ENCODE data around the gene UCK1.
A peak's percentile ranks its signal among the peaks of the same experiment; 100 is the strongest.

Gene UCK1

GRCh38 chr9:131534721-131535237 is 3.7 kb upstream of the UCK1 start:
- H3K9me3 ChIP-seq (ENCODE audit: insufficient read depth, low read length), result peaks cover 7% of the 10 kb centered on the region; the same call in 1 of the 2 replicates
- TF ChIP-seq ZNF274 (IDR thresholded peaks at IDR 0.05; ENCODE audit: low read depth, low read length) (no peak), YY1 (IDR thresholded peaks at IDR 0.05; ENCODE audit: insufficient read depth, insufficient read length) (no peak), SUZ12 (IDR thresholded peaks at IDR 0.05; ENCODE audit: extremely low read depth, insufficient read depth, insufficient read length) (no peak)
- DNase-seq (ENCODE audit: low read depth, low spot score), result no peak
- H3K27me3 ChIP-seq (ENCODE audit: insufficient read depth, insufficient read length), result no peaks in the 10 kb centered on the region
- H3K9ac ChIP-seq (ENCODE audit: insufficient read length, low read depth), result no peak overlapping the region
- H3K36me3 ChIP-seq (ENCODE audit: insufficient read depth, insufficient read length, low read length), result peaks cover 7% of the 10 kb centered on the region
- no peak overlapping the region for H3K4me3 ChIP-seq (ENCODE audit: insufficient read length, low read depth)
- H3K4me1 ChIP-seq (ENCODE audit: insufficient read depth, insufficient read length), result peaks cover 8% of the 10 kb centered on the region

- peak overlapping the region; percentile 78 for H3K4me3 ChIP-seq (ENCODE audit: insufficient read length, low read depth)
- H3K36me3 ChIP-seq (ENCODE audit: insufficient read depth, insufficient read length, low read length), result peaks cover 49% of the 10 kb centered on the region
- H3K9ac ChIP-seq (ENCODE audit: insufficient read length, low read depth), result peak overlapping the region; percentile 94
- no peak for TF ChIP-seq ZNF274 (IDR thresholded peaks at IDR 0.05; ENCODE audit: low read depth, low read length)
- TF ChIP-seq YY1 (IDR thresholded peaks at IDR 0.05; ENCODE audit: insufficient read depth, insufficient read length), result no peak
- TF ChIP-seq SUZ12 (IDR thresholded peaks at IDR 0.05; ENCODE audit: extremely low read depth, insufficient read depth, insufficient read length), result no peak
- H3K9me3 ChIP-seq (ENCODE audit: insufficient read depth, low read length), result no peaks in the 10 kb centered on the region
- H3K27me3 ChIP-seq (ENCODE audit: insufficient read depth, insufficient read length), result no peaks in the 10 kb centered on the region
- peaks cover 15% of the 10 kb centered on the region for H3K4me1 ChIP-seq (ENCODE audit: insufficient read depth, insufficient read length)
- DNase-seq (ENCODE audit: low read depth, low spot score), result no peak
Observed at GRCh38 chr9:131530546-131530919, 530 bp downstream of the UCK1 start.

- TF ChIP-seq SUZ12 (IDR thresholded peaks at IDR 0.05; ENCODE audit: extremely low read depth, insufficient read depth, insufficient read length) (no peak), ZNF274 (IDR thresholded peaks at IDR 0.05; ENCODE audit: low read depth, low read length) (no peak), YY1 (IDR thresholded peaks at IDR 0.05; ENCODE audit: insufficient read depth, insufficient read length) (no peak)
- Histone ChIP-seq H3K4me3 (ENCODE audit: insufficient read length, low read depth) (peak overlapping the region; percentile 78), H3K4me1 (ENCODE audit: insufficient read depth, insufficient read length) (peaks cover 18% of the 10 kb centered on the region), H3K9me3 (ENCODE audit: insufficient read depth, low read length) (no peaks in the 10 kb centered on the region), H3K9ac (ENCODE audit: insufficient read length, low read depth) (peak overlapping the region; percentile 94), H3K27me3 (ENCODE audit: insufficient read depth, insufficient read length) (no peaks in the 10 kb centered on the region), H3K36me3 (ENCODE audit: insufficient read depth, insufficient read length, low read length) (peaks cover 56% of the 10 kb centered on the region)
- no peak for DNase-seq (ENCODE audit: low read depth, low spot score)
Observed at GRCh38 chr9:131529597-131530545, 1.2 kb downstream of the UCK1 start.

GRCh38 chr9:131528886-131529505 is 2.1 kb downstream of the UCK1 start:
- H3K27me3 ChIP-seq (ENCODE audit: insufficient read depth, insufficient read length), result no peaks in the 10 kb centered on the region
- H3K9me3 ChIP-seq (ENCODE audit: insufficient read depth, low read length), result no peaks in the 10 kb centered on the region
- no peak for DNase-seq (ENCODE audit: low read depth, low spot score)
- H3K4me1 ChIP-seq (ENCODE audit: insufficient read depth, insufficient read length), result peaks cover 19% of the 10 kb centered on the region
- H3K4me3 ChIP-seq (ENCODE audit: insufficient read length, low read depth), result no peak overlapping the region
- H3K36me3 ChIP-seq (ENCODE audit: insufficient read depth, insufficient read length, low read length), result peaks cover 65% of the 10 kb centered on the region
- H3K9ac ChIP-seq (ENCODE audit: insufficient read length, low read depth), result no peak overlapping the region
- no peak for TF ChIP-seq SUZ12 (IDR thresholded peaks at IDR 0.05; ENCODE audit: extremely low read depth, insufficient read depth, insufficient read length)
- TF ChIP-seq ZNF274 (IDR thresholded peaks at IDR 0.05; ENCODE audit: low read depth, low read length), result no peak
- TF ChIP-seq YY1 (IDR thresholded peaks at IDR 0.05; ENCODE audit: insufficient read depth, insufficient read length), result no peak

GRCh38 chr9:131528186-131528585 is 2.9 kb downstream of the UCK1 start:
- Histone ChIP-seq H3K9ac (ENCODE audit: insufficient read length, low read depth) (no peak overlapping the region), H3K36me3 (ENCODE audit: insufficient read depth, insufficient read length, low read length) (peaks cover 73% of the 10 kb centered on the region)

GRCh38 chr9:131525643-131526565 is 5.2 kb downstream of the UCK1 start:
- TF ChIP-seq YY1 (IDR thresholded peaks at IDR 0.05; ENCODE audit: insufficient read depth, insufficient read length) (no peak), SUZ12 (IDR thresholded peaks at IDR 0.05; ENCODE audit: extremely low read depth, insufficient read depth, insufficient read length) (no peak), ZNF274 (IDR thresholded peaks at IDR 0.05; ENCODE audit: low read depth, low read length) (no peak)
- H3K36me3 ChIP-seq (ENCODE audit: insufficient read depth, insufficient read length, low read length), result peaks cover 96% of the 10 kb centered on the region
- no peaks in the 10 kb centered on the region for H3K9me3 ChIP-seq (ENCODE audit: insufficient read depth, low read length)
- H3K27me3 ChIP-seq (ENCODE audit: insufficient read depth, insufficient read length), result no peaks in the 10 kb centered on the region
- peaks cover 19% of the 10 kb centered on the region for H3K4me1 ChIP-seq (ENCODE audit: insufficient read depth, insufficient read length)
- H3K4me3 ChIP-seq (ENCODE audit: insufficient read length, low read depth), result no peak overlapping the region
- no peak for DNase-seq (ENCODE audit: low read depth, low spot score)
- H3K9ac ChIP-seq (ENCODE audit: insufficient read length, low read depth), result no peak overlapping the region

More at GRCh38 chr9:131528186-131528585, 2.9 kb downstream of the UCK1 start:
- Histone ChIP-seq H3K4me3 (ENCODE audit: insufficient read length, low read depth) (no peak overlapping the region), H3K27me3 (ENCODE audit: insufficient read depth, insufficient read length) (no peaks in the 10 kb centered on the region), H3K9me3 (ENCODE audit: insufficient read depth, low read length) (no peaks in the 10 kb centered on the region), H3K4me1 (ENCODE audit: insufficient read depth, insufficient read length) (peaks cover 19% of the 10 kb centered on the region)
- no peak for DNase-seq (ENCODE audit: low read depth, low spot score)
- no peak for TF ChIP-seq ZNF274 (IDR thresholded peaks at IDR 0.05; ENCODE audit: low read depth, low read length)
- TF ChIP-seq SUZ12 (IDR thresholded peaks at IDR 0.05; ENCODE audit: extremely low read depth, insufficient read depth, insufficient read length), result no peak
- TF ChIP-seq YY1 (IDR thresholded peaks at IDR 0.05; ENCODE audit: insufficient read depth, insufficient read length), result no peak

Data from NT2/D1 (cell line).